HCT116 (cell line): ENCODE results near the gene HIRA. TPM values are rescaled to one million over a fixed set of nuclear protein-coding genes. Genes with fewer than 3 reads are reported as not detected.

Experiments
- CBX3 ChIP-seq: IDR thresholded peaks from 2 replicates; pipeline ENCODE4 v1.6.1; 2012; ENCODE audit warnings: low read depth
- EGR1 ChIP-seq: IDR thresholded peaks from 2 replicates; pipeline ENCODE4 v1.6.1; 2012; ENCODE audit warnings: low read depth
- ELF1 ChIP-seq: IDR thresholded peaks from 2 replicates; pipeline ENCODE4 v1.6.1; 2012; ENCODE audit warnings: low read depth, borderline replicate concordance
- FOSL1 ChIP-seq: IDR thresholded peaks from 2 replicates; pipeline ENCODE4 v1.6.1; 2012; ENCODE audit warnings: low read depth
- POLR2AphosphoS5 ChIP-seq: IDR thresholded peaks from 2 replicates; pipeline ENCODE4 v1.6.1; 2011; ENCODE audit warnings: mild to moderate bottlenecking, low read depth, low read length, moderate library complexity
- SIN3A ChIP-seq: IDR thresholded peaks from 2 replicates; pipeline ENCODE4 v1.6.1; 2012; ENCODE audit warnings: low read depth
- TCF7L2 ChIP-seq: IDR thresholded peaks from 2 replicates; pipeline ENCODE4 v1.7.0; 2011; ENCODE audit warnings: borderline replicate concordance, inconsistent platforms; ENCODE audit not compliant: insufficient read depth, insufficient read length; ENCODE audit errors: extremely low read depth
- total RNA-seq: library from RNA; stranded (reverse); gene quantifications from one replicate; pipeline ENCODE4 v1.2.1, GENCODE V29; 2021; ENCODE audit not compliant: unreplicated experiment
- TF ChIP-seq, protein P1 (sequence below): IDR thresholded peaks from 2 replicates; pipeline ENCODE4 v1.6.1; 2012; ENCODE audit warnings: low read depth
- TF ChIP-seq, protein P2 (sequence below), 3 experiments: fragments of 200-600 bp in 1 of 3; sonication (generic) in 1 of 3; IDR thresholded peaks in 2 of 3; conservative IDR thresholded peaks in 1 of 3; 2 replicates each; pipeline ENCODE4 v1.5.1; 2012 to 2017; ENCODE audit warnings: low read depth in 2 of 3, low read length in 2 of 3, antibody characterized with exemption in 1 of 3, borderline replicate concordance in 1 of 3, control low read depth in 1 of 3, mild to moderate bottlenecking in 1 of 3, mixed read lengths in 1 of 3, mixed run types in 1 of 3, moderate library complexity in 1 of 3; ENCODE audit not compliant: insufficient read depth in 1 of 3

The HIRA gene
- total RNA-seq, 1 experiment from 2014 or later = 30.6 TPM

DNA sequence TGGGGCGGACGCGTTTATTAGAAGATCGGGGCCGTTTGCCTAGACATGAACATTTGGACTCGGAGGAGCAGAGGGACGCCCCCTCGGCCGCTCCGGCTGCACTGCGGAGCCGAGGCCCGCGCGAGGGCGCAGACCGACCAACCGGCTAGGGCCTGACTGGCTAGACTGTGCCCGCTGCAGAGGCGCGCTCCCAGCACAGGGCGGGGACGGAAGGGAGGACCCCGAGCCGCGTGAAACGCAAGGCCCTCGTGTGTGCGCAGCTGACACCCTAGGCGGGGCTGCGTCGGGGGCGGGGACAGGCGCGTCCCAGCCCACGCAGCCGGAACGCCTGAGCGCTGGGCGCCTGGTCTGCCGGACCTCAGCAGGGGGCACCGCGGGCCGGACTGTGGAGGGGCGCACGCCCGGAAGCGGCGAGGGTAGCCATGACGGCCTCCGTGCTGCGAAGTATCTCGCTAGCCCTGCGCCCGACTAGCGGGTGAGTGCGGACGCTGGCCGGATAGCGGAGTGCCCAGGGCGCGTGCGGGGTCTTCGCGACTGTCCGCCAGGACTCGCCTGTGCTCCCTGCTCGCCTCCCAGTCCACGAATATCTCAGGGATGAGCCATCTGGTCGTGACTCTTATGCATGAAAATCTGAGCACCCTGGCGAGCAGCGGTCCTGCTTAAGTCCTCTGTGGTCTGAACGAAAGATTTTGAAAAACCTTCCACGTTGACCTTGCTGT lies 759 bp upstream of the HIRA start, which contains the start of gene MRPL40 (continued):
- TF ChIP-seq, protein P1, sequence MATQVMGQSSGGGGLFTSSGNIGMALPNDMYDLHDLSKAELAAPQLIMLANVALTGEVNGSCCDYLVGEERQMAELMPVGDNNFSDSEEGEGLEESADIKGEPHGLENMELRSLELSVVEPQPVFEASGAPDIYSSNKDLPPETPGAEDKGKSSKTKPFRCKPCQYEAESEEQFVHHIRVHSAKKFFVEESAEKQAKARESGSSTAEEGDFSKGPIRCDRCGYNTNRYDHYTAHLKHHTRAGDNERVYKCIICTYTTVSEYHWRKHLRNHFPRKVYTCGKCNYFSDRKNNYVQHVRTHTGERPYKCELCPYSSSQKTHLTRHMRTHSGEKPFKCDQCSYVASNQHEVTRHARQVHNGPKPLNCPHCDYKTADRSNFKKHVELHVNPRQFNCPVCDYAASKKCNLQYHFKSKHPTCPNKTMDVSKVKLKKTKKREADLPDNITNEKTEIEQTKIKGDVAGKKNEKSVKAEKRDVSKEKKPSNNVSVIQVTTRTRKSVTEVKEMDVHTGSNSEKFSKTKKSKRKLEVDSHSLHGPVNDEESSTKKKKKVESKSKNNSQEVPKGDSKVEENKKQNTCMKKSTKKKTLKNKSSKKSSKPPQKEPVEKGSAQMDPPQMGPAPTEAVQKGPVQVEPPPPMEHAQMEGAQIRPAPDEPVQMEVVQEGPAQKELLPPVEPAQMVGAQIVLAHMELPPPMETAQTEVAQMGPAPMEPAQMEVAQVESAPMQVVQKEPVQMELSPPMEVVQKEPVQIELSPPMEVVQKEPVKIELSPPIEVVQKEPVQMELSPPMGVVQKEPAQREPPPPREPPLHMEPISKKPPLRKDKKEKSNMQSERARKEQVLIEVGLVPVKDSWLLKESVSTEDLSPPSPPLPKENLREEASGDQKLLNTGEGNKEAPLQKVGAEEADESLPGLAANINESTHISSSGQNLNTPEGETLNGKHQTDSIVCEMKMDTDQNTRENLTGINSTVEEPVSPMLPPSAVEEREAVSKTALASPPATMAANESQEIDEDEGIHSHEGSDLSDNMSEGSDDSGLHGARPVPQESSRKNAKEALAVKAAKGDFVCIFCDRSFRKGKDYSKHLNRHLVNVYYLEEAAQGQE = no peak
- TF ChIP-seq, protein P2, sequence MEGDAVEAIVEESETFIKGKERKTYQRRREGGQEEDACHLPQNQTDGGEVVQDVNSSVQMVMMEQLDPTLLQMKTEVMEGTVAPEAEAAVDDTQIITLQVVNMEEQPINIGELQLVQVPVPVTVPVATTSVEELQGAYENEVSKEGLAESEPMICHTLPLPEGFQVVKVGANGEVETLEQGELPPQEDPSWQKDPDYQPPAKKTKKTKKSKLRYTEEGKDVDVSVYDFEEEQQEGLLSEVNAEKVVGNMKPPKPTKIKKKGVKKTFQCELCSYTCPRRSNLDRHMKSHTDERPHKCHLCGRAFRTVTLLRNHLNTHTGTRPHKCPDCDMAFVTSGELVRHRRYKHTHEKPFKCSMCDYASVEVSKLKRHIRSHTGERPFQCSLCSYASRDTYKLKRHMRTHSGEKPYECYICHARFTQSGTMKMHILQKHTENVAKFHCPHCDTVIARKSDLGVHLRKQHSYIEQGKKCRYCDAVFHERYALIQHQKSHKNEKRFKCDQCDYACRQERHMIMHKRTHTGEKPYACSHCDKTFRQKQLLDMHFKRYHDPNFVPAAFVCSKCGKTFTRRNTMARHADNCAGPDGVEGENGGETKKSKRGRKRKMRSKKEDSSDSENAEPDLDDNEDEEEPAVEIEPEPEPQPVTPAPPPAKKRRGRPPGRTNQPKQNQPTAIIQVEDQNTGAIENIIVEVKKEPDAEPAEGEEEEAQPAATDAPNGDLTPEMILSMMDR (IDR thresholded peaks at IDR 0.05 in 2 of 3, conservative IDR thresholded peaks at IDR 0.05 in 1 of 3; ENCODE audit: borderline replicate concordance in 1 of 3, insufficient read depth in 1 of 3, low read depth in 2 of 3, low read length in 2 of 3) = no peak
- TF ChIP-seq FOSL1 (peak; percentile 7; the same call in 1 of the 2 replicates), ELF1 (peak; percentile 57), TCF7L2 (peak; percentile 66), SIN3A (peak; percentile 93), EGR1 (peak; percentile 94), CBX3 (peak; percentile 96), POLR2AphosphoS5 (peak; percentile 94)
